BLaER1 treated with 17β-estradiol and CSF1 and Interleukin-3, amounts not matched to agents 10 nM and 100 nM (cell line): ENCODE results near the gene HACD4.
"Not testable (repeated sequence)": the region's sequence is repeated elsewhere in the genome, so short reads cannot be mapped to it uniquely, and the experiment has no call there.

Experiments
- H3K27ac ChIP-seq, 11 experiments: shearing (Covaris generic); formaldehyde crosslinking; 2 replicates each; pipeline ENCODE4 v1.8.1; 2022
- H3K27me3 ChIP-seq, 11 experiments: shearing (Covaris generic); formaldehyde crosslinking; 2 replicates each; pipeline ENCODE4 v1.8.1; 2022
- H3K36me3 ChIP-seq, 11 experiments: shearing (Covaris generic); formaldehyde crosslinking; 2 replicates each; pipeline ENCODE4 v1.8.1; 2022
- H3K4me1 ChIP-seq, 10 experiments: shearing (Covaris generic); formaldehyde crosslinking; 2 replicates each; pipeline ENCODE4 v1.8.1; 2022
- H3K4me2 ChIP-seq, 11 experiments: shearing (Covaris generic); formaldehyde crosslinking; 2 replicates each; pipeline ENCODE4 v1.8.1; 2022
- H3K4me3 ChIP-seq, 10 experiments: shearing (Covaris generic); formaldehyde crosslinking; 2 replicates each; pipeline ENCODE4 v1.8.1; 2022
- H3K9ac ChIP-seq, 11 experiments: shearing (Covaris generic); formaldehyde crosslinking; 2 replicates each; pipeline ENCODE4 v1.8.1; 2022
- H3K9me3 ChIP-seq, 11 experiments: shearing (Covaris generic); formaldehyde crosslinking; replicated peaks in 1 of 11; 2 replicates each; pipeline ENCODE4 v1.8.1; 2022
- H4K20me1 ChIP-seq, 11 experiments: shearing (Covaris generic); formaldehyde crosslinking; 2 replicates each; pipeline ENCODE4 v1.8.1; 2022
- Cebpa-rat ChIP-seq, 11 experiments: shearing (Covaris generic); IDR thresholded peaks; 2 replicates each; pipeline ENCODE4 v1.8.1; 2022

The HACD4 gene

GRCh38 chr9:20988671-20989315 is 42.6 kb downstream of the HACD4 start:
- no peaks in the 10 kb centered on the region for H4K20me1 ChIP-seq
- H3K9me3 ChIP-seq: peaks cover 0 to 17% (median 9%) of the 10 kb centered on the region in 11 experiments; a peak in 13 of 22 replicates
- H3K4me3 ChIP-seq: no peak overlapping the region
- peaks cover 0 to 23% (median 18%) of the 10 kb centered on the region in 10 experiments; a peak in 15 of 20 replicates for H3K4me1 ChIP-seq
- no peak overlapping the region for H3K9ac ChIP-seq
- TF ChIP-seq Cebpa-rat (IDR thresholded peaks at IDR 0.05): no peak
- no peak overlapping the region for H3K4me2 ChIP-seq
- H3K27me3 ChIP-seq: no peaks in the 10 kb centered on the region
- no peak overlapping the region for H3K27ac ChIP-seq
- peaks cover 7 to 34% (median 15%) of the 10 kb centered on the region in 11 experiments; a peak in 21 of 22 replicates for H3K36me3 ChIP-seq

DNA sequence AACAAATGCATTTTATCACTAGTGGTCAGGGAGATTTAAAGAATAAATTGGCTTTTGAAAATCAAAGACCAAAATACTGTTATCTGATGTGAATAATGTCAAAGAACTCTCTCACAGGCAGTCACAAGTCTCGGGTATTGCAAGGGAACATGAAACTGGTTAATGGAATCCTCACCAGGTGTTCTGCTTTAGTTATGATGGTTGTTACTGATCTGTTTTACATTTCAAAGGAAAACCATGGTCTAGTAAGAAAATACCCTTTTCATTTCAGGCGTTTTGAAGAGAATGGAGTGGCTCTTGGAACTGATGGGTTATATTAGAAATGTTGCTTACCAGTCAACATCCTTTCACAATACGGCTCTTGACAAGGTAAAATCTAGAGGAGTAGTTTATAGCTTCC is 43.4 kb downstream of the HACD4 start:
- H3K4me3 ChIP-seq: no peak overlapping the region
- peaks cover 0 to 23% (median 18%) of the 10 kb centered on the region in 10 experiments; a peak in 14 of 20 replicates for H3K4me1 ChIP-seq
- peaks cover 7 to 37% (median 15%) of the 10 kb centered on the region in 11 experiments; a peak in 21 of 22 replicates for H3K36me3 ChIP-seq
- no peak overlapping the region for H3K4me2 ChIP-seq
- H3K27me3 ChIP-seq: no peaks in the 10 kb centered on the region
- H4K20me1 ChIP-seq: no peaks in the 10 kb centered on the region
- H3K27ac ChIP-seq: no peak overlapping the region
- TF ChIP-seq Cebpa-rat (IDR thresholded peaks at IDR 0.05): no peak
- H3K9ac ChIP-seq: no peak overlapping the region
- peaks cover 0 to 17% (median 9%) of the 10 kb centered on the region in 11 experiments; a peak in 13 of 22 replicates for H3K9me3 ChIP-seq

GRCh38 chr9:20987521-20987920 is 43.9 kb downstream of the HACD4 start:
- no peak overlapping the region for H3K9ac ChIP-seq
- no peaks in the 10 kb centered on the region for H3K27me3 ChIP-seq
- H4K20me1 ChIP-seq: no peaks in the 10 kb centered on the region
- H3K9me3 ChIP-seq: peaks cover 0 to 17% (median 9%) of the 10 kb centered on the region in 11 experiments; a peak in 13 of 22 replicates
- no peak for TF ChIP-seq Cebpa-rat (IDR thresholded peaks at IDR 0.05)
- H3K27ac ChIP-seq: no peak overlapping the region
- peaks cover 0 to 23% (median 18%) of the 10 kb centered on the region in 10 experiments; a peak in 14 of 20 replicates for H3K4me1 ChIP-seq
- H3K36me3 ChIP-seq: peaks cover 9 to 37% (median 15%) of the 10 kb centered on the region in 11 experiments; a peak in 21 of 22 replicates
- H3K4me2 ChIP-seq: no peak overlapping the region
- no peak overlapping the region for H3K4me3 ChIP-seq

- Histone ChIP-seq H3K36me3 (peaks cover 8 to 40% (median 15%) of the 10 kb centered on the region in 11 experiments; a peak in 21 of 22 replicates), H4K20me1 (no peaks in the 10 kb centered on the region), H3K27ac (no peak overlapping the region), H3K9me3 (peaks cover 0 to 13% (median 9%) of the 10 kb centered on the region in 11 experiments; a peak in 13 of 22 replicates), H3K4me1 (peaks cover 4 to 25% (median 18%) of the 10 kb centered on the region in 10 experiments; a peak in 18 of 20 replicates), H3K4me3 (no peak overlapping the region), H3K4me2 (no peak overlapping the region), H3K27me3 (no peaks in the 10 kb centered on the region), H3K9ac (no peak overlapping the region)
- TF ChIP-seq Cebpa-rat (IDR thresholded peaks at IDR 0.05): no peak
These were observed 45.4 kb downstream of the HACD4 start for GRCh38 chr9:20985851-20986600.

- peaks cover 0 to 36% (median 6%) of the 10 kb centered on the region in 11 experiments; a peak in 11 of 22 replicates for H3K36me3 ChIP-seq
- no peak for TF ChIP-seq Cebpa-rat (IDR thresholded peaks at IDR 0.05)
- no peaks in the 10 kb centered on the region for H3K27me3 ChIP-seq
- no peaks in the 10 kb centered on the region for H3K9me3 ChIP-seq
- no peak overlapping the region for H3K9ac ChIP-seq
- H4K20me1 ChIP-seq: no peaks in the 10 kb centered on the region
- no peak overlapping the region for H3K4me3 ChIP-seq
- no peak overlapping the region for H3K27ac ChIP-seq
- peaks cover 10 to 19% (median 13%) of the 10 kb centered on the region in 10 experiments; a peak in 17 of 20 replicates for H3K4me1 ChIP-seq
- no peak overlapping the region for H3K4me2 ChIP-seq
These were observed 46.9 kb downstream of the HACD4 start for GRCh38 chr9:20984506-20984905.

DNA sequence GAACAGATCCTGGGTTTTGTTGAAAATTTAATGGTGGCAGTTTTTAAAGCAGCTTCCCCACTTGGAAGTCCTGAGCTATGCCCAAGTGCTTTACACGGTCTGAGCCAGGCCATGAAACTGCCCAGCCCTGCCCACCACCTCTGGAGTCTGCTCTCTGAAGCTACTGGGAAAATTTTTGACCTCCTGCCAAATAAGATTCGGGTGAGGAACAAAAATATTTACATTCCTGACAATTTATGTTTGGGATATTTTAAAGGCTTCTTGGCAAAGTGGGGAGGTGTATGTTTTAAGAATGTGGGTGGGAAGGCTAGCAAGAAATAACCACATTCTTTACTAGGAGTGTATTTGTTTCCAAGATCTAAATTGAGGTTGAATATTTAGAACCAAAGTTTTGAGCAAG is 50.0 kb downstream of the HACD4 start:
- Histone ChIP-seq H3K36me3 (peaks cover 6 to 51% (median 12%) of the 10 kb centered on the region in 11 experiments; a peak in 18 of 22 replicates), H3K4me3 (no peak overlapping the region), H3K4me2 (peak overlapping the region in 9 of 11 experiments; percentile 1 to 79 (median 47); a peak in 16 of 22 replicates), H4K20me1 (no peaks in the 10 kb centered on the region), H3K27me3 (no peaks in the 10 kb centered on the region), H3K27ac (peak overlapping the region in 1 of 11 experiments; percentile 12; a peak in 2 of 22 replicates), H3K9ac (no peak overlapping the region), H3K9me3 (peaks cover 0 to 21% (median 3%) of the 10 kb centered on the region in 11 experiments; a peak in 9 of 22 replicates), H3K4me1 (peaks cover 10 to 17% (median 13%) of the 10 kb centered on the region in 10 experiments; a peak in 17 of 20 replicates)
- TF ChIP-seq Cebpa-rat (IDR thresholded peaks at IDR 0.05): no peak

DNA sequence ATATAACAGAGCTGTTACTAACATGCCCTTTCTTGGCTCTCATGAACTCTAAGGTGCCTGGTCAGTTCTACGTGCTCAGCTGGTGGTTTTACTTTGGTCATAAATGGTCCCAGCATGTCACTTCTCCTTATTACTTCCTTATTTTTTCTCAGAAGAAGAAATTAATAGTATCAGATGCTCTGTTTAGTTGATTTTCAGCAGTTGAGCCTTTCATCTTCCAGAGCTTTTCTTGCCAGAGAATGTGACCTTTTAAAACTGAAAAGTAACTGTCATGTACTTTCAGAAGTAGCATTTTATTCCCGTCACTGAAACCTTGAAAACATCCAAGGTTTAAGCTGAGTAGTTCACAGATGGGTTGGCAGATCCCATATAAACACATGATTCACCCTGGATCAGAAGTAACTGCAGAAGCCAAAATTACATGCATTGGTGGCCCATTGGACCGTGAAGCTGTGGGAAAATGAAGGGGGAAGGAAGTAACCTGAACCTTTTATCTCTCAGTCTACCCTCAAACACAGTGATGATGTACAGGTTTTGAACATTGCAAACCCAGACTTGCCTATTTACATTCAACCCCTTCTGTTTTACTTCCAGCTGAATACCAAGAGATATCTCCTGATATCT is 50.5 kb downstream of the HACD4 start:
- Histone ChIP-seq H4K20me1 (no peaks in the 10 kb centered on the region), H3K27me3 (no peaks in the 10 kb centered on the region), H3K9me3 (peaks cover 0 to 27% (median 8%) of the 10 kb centered on the region in 11 experiments; a peak in 10 of 22 replicates), H3K9ac (no peak overlapping the region), H3K36me3 (peaks cover 7 to 46% (median 12%) of the 10 kb centered on the region in 11 experiments; a peak in 18 of 22 replicates), H3K27ac (peak overlapping the region in 4 of 11 experiments; percentile 12 to 24 (median 15); a peak in 3 of 22 replicates), H3K4me3 (no peak overlapping the region), H3K4me1 (peaks cover 10 to 17% (median 13%) of the 10 kb centered on the region in 10 experiments; a peak in 17 of 20 replicates), H3K4me2 (peak overlapping the region; percentile 1 to 79 (median 45); a peak in 19 of 22 replicates)
- no peak for TF ChIP-seq Cebpa-rat (IDR thresholded peaks at IDR 0.05)

DNA sequence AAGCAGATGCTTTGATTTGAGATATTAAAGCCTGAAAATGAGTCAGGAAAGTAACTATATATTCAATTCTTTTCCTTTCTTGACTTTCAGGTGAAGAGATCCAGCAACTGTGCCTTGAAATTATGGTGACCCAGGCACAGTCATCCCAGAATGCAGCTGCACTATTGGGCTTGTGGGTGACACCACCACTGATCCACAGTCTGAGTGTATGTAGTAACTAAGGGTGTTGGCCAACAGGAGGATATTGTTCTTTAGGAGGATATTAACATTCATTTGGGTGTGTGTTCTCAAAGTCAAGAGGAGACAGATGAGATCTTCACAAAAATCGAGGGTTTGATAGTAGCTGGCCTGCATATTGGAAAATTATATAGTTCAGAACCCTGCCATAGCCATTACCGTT is 53.2 kb downstream of the HACD4 start:
- Histone ChIP-seq H3K4me2 (no peak overlapping the region), H3K4me1 (peaks cover 10 to 17% (median 14%) of the 10 kb centered on the region in 10 experiments; a peak in 17 of 20 replicates), H3K27me3 (no peaks in the 10 kb centered on the region), H3K27ac (no peak overlapping the region), H3K4me3 (no peak overlapping the region), H3K9ac (no peak overlapping the region), H4K20me1 (no peaks in the 10 kb centered on the region), H3K9me3 (peaks cover 8 to 54% (median 34%) of the 10 kb centered on the region in 11 experiments; a peak in 21 of 22 replicates), H3K36me3 (peaks cover 7 to 41% (median 12%) of the 10 kb centered on the region in 11 experiments; a peak in 18 of 22 replicates)
- no peak for TF ChIP-seq Cebpa-rat (IDR thresholded peaks at IDR 0.05)

GRCh38 chr9:20974191-20974938 is 57.1 kb downstream of the HACD4 start:
- Histone ChIP-seq H3K9me3 (peaks cover 15 to 89% (median 55%) of the 10 kb centered on the region in 11 experiments), H3K36me3 (peaks cover 7 to 39% (median 12%) of the 10 kb centered on the region in 11 experiments; a peak in 17 of 22 replicates), H3K4me3 (0 out of 20 replicates have a peak overlapping the region, but pooled peaks of 1 of the 10 experiments have one; percentile 32), H3K27ac (peak overlapping the region in 10 of 11 experiments; percentile 43 to 76 (median 70); a peak in 18 of 22 replicates), H3K9ac (peak overlapping the region in 1 of 11 experiments; percentile 34; a peak in 1 of 22 replicates)
- not testable (repeated sequence) for H3K27me3 ChIP-seq, H4K20me1 ChIP-seq, H3K4me1 ChIP-seq, H3K4me2 ChIP-seq

DNA sequence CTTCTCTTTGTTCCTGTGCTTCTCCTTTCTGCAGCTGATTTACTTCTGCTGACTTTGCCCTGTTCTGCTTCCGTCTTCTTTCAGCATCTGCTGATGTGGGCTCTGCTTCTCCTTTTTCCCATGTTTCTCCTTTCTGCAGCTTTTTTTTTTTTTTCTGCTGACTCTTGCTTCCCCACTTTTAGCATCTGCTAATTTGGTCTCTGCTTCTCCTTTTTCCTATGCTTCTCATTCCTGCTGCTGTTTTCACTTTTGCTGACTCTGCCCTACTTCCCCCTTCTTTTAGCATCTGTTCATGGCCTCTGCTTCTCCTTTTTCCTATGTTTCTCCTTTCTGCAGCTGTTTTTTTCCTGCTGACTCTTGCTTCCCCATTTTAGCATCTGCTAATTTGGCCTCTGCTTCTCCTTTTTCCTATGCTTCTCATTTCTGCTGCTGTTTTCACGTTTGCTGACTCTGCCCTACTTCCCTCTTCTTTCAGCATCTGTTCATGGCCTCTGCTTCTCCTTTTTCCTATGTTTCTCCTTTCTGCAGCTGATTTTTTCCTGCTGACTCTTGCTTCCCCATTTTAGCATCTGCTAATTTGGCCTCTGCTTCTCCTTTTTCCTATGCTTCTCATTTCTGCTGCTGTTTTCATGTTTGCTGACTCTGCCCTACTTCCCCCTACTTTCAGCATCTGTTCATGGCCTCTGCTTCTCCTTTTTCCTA is 58.0 kb downstream of the HACD4 start:
- H4K20me1 ChIP-seq, H3K4me1 ChIP-seq, H3K27me3 ChIP-seq: not testable (repeated sequence)
- H3K27ac ChIP-seq: peak overlapping the region in 10 of 11 experiments; percentile 43 to 76 (median 70); a peak in 18 of 22 replicates
- H3K36me3 ChIP-seq: peaks cover 6 to 33% (median 10%) of the 10 kb centered on the region in 11 experiments; a peak in 17 of 22 replicates
- peak overlapping the region in 5 of 10 experiments; percentile 9 to 43 (median 16); a peak in 4 of 20 replicates for H3K4me3 ChIP-seq
- 0 out of 22 replicates have a peak overlapping the region, but pooled peaks of 1 of the 11 experiments have one; percentile 2 for H3K4me2 ChIP-seq
- peaks cover 15 to 87% (median 55%) of the 10 kb centered on the region in 11 experiments for H3K9me3 ChIP-seq
- peak overlapping the region in 2 of 11 experiments; percentile 21 to 34; a peak in 2 of 22 replicates for H3K9ac ChIP-seq
